K562 (cell line): Measurements from ENCODE around the gene SOAT2. TPM values are rescaled to one million over a fixed set of nuclear protein-coding genes. Genes with fewer than 3 reads are reported as not detected.

Source experiments
- ARNT ChIP-seq, 2 experiments: fragments of 450-650 bp; IDR thresholded peaks; 2 replicates each; pipeline ENCODE4 v1.6.1; 2016; ENCODE audit warnings: mild to moderate bottlenecking in 1 of 2
- BHLHE40 ChIP-seq: IDR thresholded peaks from 2 replicates; pipeline ENCODE4 v1.6.1; 2011; ENCODE audit warnings: low read length, improper control_type of control experiment
- EP400 ChIP-seq: fragments of 450-650 bp; IDR thresholded peaks from 2 replicates; pipeline ENCODE4 v1.6.1; 2017; ENCODE audit warnings: antibody characterized with exemption, mild to moderate bottlenecking, moderate library complexity
- HDGF ChIP-seq: fragments of 450-650 bp; IDR thresholded peaks from 2 replicates; pipeline ENCODE4 v1.6.1; 2016
- NFE2 ChIP-seq: IDR thresholded peaks from 2 replicates; pipeline ENCODE4 v1.6.1; 2014; ENCODE audit warnings: antibody characterized with exemption, low read depth
- RBM39 ChIP-seq: fragments of 200-400 bp; formaldehyde crosslinking; optimal IDR thresholded peaks from 2 replicates; pipeline ENCODE3; 2018; ENCODE audit warnings: low read depth, low read length
- SMARCC2 ChIP-seq: fragments of 450-650 bp; IDR thresholded peaks from 2 replicates; pipeline ENCODE4 v1.6.1; 2017; ENCODE audit warnings: antibody characterized with exemption, moderate library complexity, mild to moderate bottlenecking, low read depth
- TEAD4 ChIP-seq, 2 experiments: sonication (generic) in 1 of 2; formaldehyde crosslinking in 1 of 2; IDR thresholded peaks; 2 replicates each; pipeline versions ENCODE4 v1.6.1 to v1.8.0; 2012 to 2022; ENCODE audit warnings: borderline replicate concordance in 1 of 2, inconsistent platforms in 1 of 2, low read length in 1 of 2, mild to moderate bottlenecking in 1 of 2, missing genetic modification reagents in 1 of 2
- ZEB2 ChIP-seq: fragments of 450-650 bp; IDR thresholded peaks from 2 replicates; pipeline ENCODE4 v1.6.1; 2016
- ZFP36 ChIP-seq: fragments of 150-350 bp; IDR thresholded peaks from 2 replicates; pipeline ENCODE4 v1.6.1; 2018; ENCODE audit warnings: low read length, low read depth; ENCODE audit not compliant: partially characterized antibody
- polyA plus RNA-seq, 8 experiments: library from polyadenylated mRNA; depleted of rRNA in 4 of 8; stranded (reverse) in 5 of 8; unstranded in 3 of 8; fragments of >200 nt; fragmentation: Nextera tagmentation in 2 of 8; fragmentation: Illumina TruSeq in 1 of 8; extraction: Ambion mirVana in 2 of 8; extraction: Trizol in 1 of 8; gene quantifications; 2 replicates each; pipeline versions ENCODE4 v1.2.1 to v1.2.3, GENCODE V29; 2011 to 2014; ENCODE audit warnings: inconsistent platforms in 1 of 8, missing spikeins in 1 of 8
- total RNA-seq, 7 experiments: library from RNA; depleted of rRNA in 6 of 7; stranded (reverse); fragments of >200 nt in 6 of 7; fragmentation: Illumina TruSeq in 2 of 7; extraction: Trizol in 2 of 7; gene quantifications; 2 replicates each; pipeline versions ENCODE4 v1.2.1 to v1.2.3, GENCODE V29; 2011 to 2021; ENCODE audit warnings: low replicate concordance in 1 of 7
- TF ChIP-seq, protein P1 (sequence below): fragments of 450-650 bp; IDR thresholded peaks from 2 replicates; pipeline ENCODE4 v1.6.1; 2016; ENCODE audit warnings: low read depth, mild to moderate bottlenecking, moderate library complexity
- TF ChIP-seq, protein P2 (sequence below): fragments of 450-650 bp; IDR thresholded peaks from 2 replicates; pipeline ENCODE4 v1.6.1; 2016
- TF ChIP-seq, protein P3 (sequence below), 2 experiments: fragments of 450-650 bp in 1 of 2; sonication (generic) in 1 of 2; formaldehyde crosslinking in 1 of 2; IDR thresholded peaks in 1 of 2; conservative IDR thresholded peaks in 1 of 2; 2 replicates each; pipeline versions ENCODE4 v1.6.1 to v1.8.1; 2016 to 2023; ENCODE audit warnings: mild to moderate bottlenecking in 2 of 2, moderate library complexity in 2 of 2, inconsistent platforms in 1 of 2, missing genetic modification reagents in 1 of 2
- TF ChIP-seq, protein P4 (sequence below): fragments of 450-650 bp; IDR thresholded peaks from 2 replicates; pipeline ENCODE4 v1.6.1; 2014; ENCODE audit warnings: low read depth, mild to moderate bottlenecking, moderate library complexity, borderline replicate concordance
- TF ChIP-seq, protein P5 (sequence below): sonication (generic); formaldehyde crosslinking; IDR thresholded peaks from 2 replicates; pipeline ENCODE4 v1.8.1; 2023; ENCODE audit warnings: mild to moderate bottlenecking, missing genetic modification reagents
- TF ChIP-seq, protein P6 (sequence below), 3 experiments: IDR thresholded peaks in 2 of 3; conservative IDR thresholded peaks in 1 of 3; 2 replicates each; pipeline ENCODE4 v1.5.1; 2011 to 2012; ENCODE audit warnings: low read length in 3 of 3, mild to moderate bottlenecking in 3 of 3, control low read depth in 2 of 3, improper control_type of control experiment in 1 of 3, inconsistent platforms in 1 of 3, low read depth in 1 of 3, mixed read lengths in 1 of 3, moderate library complexity in 1 of 3; ENCODE audit not compliant: insufficient read depth in 2 of 3

Gene SOAT2
- total and polyA plus RNA-seq, 9 of the 15 experiments (the other 6 are each of a cell fraction or from before 2014, with no cell fraction given) = 0.04 TPM; not detected in 8

DNA sequence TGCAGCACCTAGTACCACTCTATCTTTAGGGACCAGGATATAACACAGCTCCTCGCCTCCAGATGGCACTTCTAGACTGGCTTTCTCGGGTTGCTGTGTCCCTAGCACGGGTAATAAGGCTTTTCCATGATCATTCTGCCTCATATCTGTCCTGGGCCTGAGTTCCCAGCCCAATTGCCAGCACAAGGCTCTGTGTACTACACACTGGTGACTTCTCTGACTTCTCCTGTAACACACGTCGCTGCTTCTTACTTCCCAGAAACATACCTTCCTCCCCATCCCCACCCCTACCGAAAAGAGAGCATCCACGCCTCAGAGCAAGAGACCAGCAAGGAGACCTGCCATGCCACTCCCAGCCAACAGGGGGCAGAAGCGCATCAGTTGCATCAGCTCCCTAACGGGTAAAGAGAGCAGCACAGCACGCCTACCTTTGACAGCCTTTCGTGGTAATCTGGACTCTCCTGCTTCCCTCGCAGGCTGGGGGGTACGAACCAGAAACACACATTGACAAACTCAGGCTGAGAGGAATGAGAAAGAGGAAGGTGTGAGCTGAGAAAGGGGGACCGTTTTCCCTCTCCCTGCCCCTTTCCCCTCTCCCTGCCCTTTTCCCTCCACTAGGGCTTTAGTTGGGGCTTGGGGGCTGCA is 56.0 kb downstream of the SOAT2 start (continued):
- TF ChIP-seq, protein P1, sequence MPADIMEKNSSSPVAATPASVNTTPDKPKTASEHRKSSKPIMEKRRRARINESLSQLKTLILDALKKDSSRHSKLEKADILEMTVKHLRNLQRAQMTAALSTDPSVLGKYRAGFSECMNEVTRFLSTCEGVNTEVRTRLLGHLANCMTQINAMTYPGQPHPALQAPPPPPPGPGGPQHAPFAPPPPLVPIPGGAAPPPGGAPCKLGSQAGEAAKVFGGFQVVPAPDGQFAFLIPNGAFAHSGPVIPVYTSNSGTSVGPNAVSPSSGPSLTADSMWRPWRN = no peak
- TF ChIP-seq, protein P2, sequence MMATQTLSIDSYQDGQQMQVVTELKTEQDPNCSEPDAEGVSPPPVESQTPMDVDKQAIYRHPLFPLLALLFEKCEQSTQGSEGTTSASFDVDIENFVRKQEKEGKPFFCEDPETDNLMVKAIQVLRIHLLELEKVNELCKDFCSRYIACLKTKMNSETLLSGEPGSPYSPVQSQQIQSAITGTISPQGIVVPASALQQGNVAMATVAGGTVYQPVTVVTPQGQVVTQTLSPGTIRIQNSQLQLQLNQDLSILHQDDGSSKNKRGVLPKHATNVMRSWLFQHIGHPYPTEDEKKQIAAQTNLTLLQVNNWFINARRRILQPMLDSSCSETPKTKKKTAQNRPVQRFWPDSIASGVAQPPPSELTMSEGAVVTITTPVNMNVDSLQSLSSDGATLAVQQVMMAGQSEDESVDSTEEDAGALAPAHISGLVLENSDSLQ = peak; percentile 54; the same call in 1 of the 2 replicates
- TF ChIP-seq TEAD4 (IDR thresholded peaks at IDR 0.05; ENCODE audit: low read length) = peak; percentile 39; the same call in 1 of the 2 replicates
- no peak for TF ChIP-seq TEAD4 (CRISPR knock-in tag; IDR thresholded peaks at IDR 0.05; ENCODE audit: borderline replicate concordance)
- no peak for TF ChIP-seq NFE2
- peak; percentile 30 to 75; a peak in 1 of 4 replicates for TF ChIP-seq ARNT (IDR thresholded peaks at IDR 0.05)
- peak; percentile 82; the same call in 1 of the 2 replicates for TF ChIP-seq HDGF
- TF ChIP-seq ZFP36 = peak; percentile 59
- TF ChIP-seq, protein P3, sequence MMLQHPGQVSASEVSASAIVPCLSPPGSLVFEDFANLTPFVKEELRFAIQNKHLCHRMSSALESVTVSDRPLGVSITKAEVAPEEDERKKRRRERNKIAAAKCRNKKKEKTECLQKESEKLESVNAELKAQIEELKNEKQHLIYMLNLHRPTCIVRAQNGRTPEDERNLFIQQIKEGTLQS (IDR thresholded peaks at IDR 0.05) = peak; percentile 87
- TF ChIP-seq, protein P3 (CRISPR knock-in tag; conservative IDR thresholded peaks at IDR 0.05) = no peak; the same call in 1 of the 2 replicates
- TF ChIP-seq SMARCC2 = 0 out of 2 replicates have a peak, but pooled peaks have one; percentile 24
- TF ChIP-seq RBM39 = peak; percentile 93
- TF ChIP-seq ZEB2 = peak; percentile 79
- TF ChIP-seq, protein P4, sequence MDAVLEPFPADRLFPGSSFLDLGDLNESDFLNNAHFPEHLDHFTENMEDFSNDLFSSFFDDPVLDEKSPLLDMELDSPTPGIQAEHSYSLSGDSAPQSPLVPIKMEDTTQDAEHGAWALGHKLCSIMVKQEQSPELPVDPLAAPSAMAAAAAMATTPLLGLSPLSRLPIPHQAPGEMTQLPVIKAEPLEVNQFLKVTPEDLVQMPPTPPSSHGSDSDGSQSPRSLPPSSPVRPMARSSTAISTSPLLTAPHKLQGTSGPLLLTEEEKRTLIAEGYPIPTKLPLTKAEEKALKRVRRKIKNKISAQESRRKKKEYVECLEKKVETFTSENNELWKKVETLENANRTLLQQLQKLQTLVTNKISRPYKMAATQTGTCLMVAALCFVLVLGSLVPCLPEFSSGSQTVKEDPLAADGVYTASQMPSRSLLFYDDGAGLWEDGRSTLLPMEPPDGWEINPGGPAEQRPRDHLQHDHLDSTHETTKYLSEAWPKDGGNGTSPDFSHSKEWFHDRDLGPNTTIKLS = peak; percentile 39; the same call in 1 of the 2 replicates
- TF ChIP-seq, protein P5, sequence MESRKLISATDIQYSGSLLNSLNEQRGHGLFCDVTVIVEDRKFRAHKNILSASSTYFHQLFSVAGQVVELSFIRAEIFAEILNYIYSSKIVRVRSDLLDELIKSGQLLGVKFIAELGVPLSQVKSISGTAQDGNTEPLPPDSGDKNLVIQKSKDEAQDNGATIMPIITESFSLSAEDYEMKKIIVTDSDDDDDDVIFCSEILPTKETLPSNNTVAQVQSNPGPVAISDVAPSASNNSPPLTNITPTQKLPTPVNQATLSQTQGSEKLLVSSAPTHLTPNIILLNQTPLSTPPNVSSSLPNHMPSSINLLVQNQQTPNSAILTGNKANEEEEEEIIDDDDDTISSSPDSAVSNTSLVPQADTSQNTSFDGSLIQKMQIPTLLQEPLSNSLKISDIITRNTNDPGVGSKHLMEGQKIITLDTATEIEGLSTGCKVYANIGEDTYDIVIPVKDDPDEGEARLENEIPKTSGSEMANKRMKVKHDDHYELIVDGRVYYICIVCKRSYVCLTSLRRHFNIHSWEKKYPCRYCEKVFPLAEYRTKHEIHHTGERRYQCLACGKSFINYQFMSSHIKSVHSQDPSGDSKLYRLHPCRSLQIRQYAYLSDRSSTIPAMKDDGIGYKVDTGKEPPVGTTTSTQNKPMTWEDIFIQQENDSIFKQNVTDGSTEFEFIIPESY (CRISPR knock-in tag) = peak; percentile 69
- TF ChIP-seq EP400 = peak; percentile 90
- TF ChIP-seq, protein P6, sequence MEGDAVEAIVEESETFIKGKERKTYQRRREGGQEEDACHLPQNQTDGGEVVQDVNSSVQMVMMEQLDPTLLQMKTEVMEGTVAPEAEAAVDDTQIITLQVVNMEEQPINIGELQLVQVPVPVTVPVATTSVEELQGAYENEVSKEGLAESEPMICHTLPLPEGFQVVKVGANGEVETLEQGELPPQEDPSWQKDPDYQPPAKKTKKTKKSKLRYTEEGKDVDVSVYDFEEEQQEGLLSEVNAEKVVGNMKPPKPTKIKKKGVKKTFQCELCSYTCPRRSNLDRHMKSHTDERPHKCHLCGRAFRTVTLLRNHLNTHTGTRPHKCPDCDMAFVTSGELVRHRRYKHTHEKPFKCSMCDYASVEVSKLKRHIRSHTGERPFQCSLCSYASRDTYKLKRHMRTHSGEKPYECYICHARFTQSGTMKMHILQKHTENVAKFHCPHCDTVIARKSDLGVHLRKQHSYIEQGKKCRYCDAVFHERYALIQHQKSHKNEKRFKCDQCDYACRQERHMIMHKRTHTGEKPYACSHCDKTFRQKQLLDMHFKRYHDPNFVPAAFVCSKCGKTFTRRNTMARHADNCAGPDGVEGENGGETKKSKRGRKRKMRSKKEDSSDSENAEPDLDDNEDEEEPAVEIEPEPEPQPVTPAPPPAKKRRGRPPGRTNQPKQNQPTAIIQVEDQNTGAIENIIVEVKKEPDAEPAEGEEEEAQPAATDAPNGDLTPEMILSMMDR (IDR thresholded peaks at IDR 0.05 in 2 of 3, conservative IDR thresholded peaks at IDR 0.05 in 1 of 3; ENCODE audit: insufficient read depth in 2 of 3, low read depth in 1 of 3, low read length in 3 of 3) = peak; percentile 97 to 99 (median 97)
- peak; percentile 49; the same call in 1 of the 2 replicates for TF ChIP-seq BHLHE40
